ENCODE measurements around the gene CD84.
"Not testable (repeated sequence)": the region's sequence is repeated elsewhere in the genome, so short reads cannot be mapped to it uniquely, and the experiment has no call there.

CD84 gene

GRCh38 chr1:160503087-160503486 is 76.2 kb downstream of the CD84 start:
- DNase-seq (ENCODE audit: low read depth) = no peak

- no peak for DNase-seq (ENCODE audit: low read depth)
Measured at GRCh38 chr1:160500321-160500990, 78.8 kb downstream of the CD84 start.

- DNase-seq (ENCODE audit: low read depth) = no peak
Measured at GRCh38 chr1:160499631-160500030, 79.7 kb downstream of the CD84 start.

DNA sequence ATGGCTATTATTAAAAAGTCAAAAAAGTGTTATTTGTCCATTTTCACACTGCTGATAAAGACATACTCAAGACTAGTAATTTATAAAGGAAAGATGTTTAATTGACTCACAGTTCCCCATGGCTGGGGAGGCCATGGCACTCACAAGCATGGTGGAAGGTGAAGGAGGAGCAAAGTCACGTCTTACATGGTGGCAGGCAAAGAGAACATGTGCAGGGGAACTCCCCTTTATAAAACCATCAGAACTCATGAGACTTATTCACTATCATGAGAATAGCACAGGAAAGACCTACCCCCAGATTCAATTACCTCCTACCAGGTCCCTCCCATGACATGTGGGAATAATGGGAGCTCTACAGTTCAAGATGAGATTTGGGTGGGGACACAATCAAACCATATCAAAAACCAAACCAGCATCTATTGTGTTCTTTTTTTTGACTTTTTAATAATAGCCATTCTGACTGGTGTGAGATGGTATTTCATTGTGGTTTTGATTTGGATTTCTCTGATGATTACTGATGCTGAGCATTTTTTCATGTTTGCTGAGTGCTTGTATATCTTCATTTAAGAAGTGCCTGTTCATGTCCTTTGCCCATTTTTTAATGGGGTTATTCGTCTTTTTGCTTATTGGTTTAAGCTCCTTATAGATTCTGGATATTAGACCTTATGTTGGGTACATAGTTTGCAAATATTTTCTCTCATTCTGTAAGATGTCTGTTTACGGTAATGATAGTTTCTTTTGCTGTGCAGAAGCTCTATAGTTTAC is 80.8 kb downstream of the CD84 start:
- DNase-seq (ENCODE audit: low read depth) = not testable (repeated sequence)

DNA sequence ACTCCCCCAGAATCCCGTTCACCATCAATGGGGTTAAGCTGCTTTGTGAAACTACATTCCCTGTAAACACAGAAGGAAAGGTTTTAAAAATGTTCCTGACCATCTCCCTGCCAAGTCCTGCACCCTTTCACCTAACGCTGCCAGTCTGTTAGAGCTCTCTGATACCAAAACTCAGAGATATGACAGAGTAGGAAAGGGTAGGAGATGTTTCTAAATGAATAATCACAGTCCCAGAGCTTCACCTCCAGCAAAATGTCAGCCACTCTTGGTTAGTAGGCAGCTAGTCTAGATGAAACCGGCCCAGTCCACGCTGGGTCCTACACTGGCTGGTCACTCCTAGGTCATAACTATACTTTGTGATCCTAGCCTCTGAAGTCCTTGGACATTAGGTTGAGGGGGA is 83.0 kb downstream of the CD84 start:
- no peak for DNase-seq (ENCODE audit: low read depth)

- DNase-seq (ENCODE audit: low read depth) = peak; percentile 33
Measured at GRCh38 chr1:160494620-160495019, 84.7 kb downstream of the CD84 start.

GRCh38 chr1:160492617-160493016 is 86.7 kb downstream of the CD84 start:
- no peak for DNase-seq (ENCODE audit: low read depth)

DNA sequence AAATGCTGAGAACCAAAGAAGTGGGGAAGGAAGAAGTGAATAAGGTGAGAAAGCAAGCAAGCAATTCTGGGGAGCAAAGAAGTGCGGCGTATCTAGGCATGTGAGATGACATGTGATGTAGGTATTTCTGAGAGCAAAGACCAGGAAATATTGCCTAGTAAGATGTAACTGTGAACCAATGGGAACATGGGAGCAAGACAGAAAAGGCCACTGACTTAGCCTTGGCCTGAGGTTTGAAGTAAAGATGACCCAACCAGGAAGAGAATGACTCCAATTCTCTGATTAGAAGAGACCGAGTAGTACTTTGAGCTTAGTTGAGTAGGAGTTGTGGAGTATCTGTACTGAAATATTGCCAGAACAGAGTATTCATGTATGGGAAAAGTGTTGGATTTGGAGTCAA is 87.3 kb downstream of the CD84 start:
- DNase-seq (ENCODE audit: low read depth) = no peak

Data from ELR (cell line).